ENCODE results near the gene FOXK2. TPM values are rescaled to one million over a fixed set of nuclear protein-coding genes. Genes with fewer than 3 reads are reported as not detected.

The FOXK2 gene
- total RNA-seq, 3 donors from 2014 or later: 25.0 to 48.6 (median 36.7) TPM

DNA sequence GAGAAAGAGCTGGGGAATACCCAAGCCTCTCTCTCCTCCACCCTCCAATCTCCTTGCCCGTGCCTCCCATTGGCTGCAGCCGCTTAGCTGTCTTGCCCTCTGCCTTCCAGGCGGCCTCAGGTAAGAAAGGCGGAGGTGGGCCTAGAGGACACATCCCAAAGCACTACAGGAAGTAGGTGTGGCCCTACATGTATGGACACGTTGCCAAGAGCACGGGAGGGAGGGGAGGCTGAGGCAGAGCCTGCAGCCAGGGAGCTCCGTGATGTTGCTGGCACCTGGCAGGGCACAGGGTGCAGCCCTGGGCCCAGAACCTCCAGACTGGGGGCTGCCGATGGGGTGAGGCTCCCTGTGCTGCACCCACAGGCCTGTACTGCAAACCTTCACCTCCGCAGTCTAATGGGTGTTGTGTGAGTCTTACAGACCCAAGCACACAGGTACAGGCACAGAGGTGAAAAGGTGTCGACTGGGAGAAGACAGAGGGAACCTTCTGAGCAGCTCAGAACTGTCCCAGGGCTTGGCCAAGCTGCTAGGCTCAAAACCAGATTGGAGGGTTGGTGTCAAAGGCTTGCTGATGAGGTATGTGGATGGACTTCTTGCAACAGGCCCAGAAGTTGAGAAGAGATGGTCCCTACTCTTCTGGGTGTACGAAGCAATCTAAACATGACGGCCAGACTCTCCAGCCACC, 23.5 kb upstream of the FOXK2 start:
- no peak for DNase-seq (ENCODE audit: low spot score in 2 of 2)
- Histone ChIP-seq H3K27ac (peak overlapping the region; percentile 84 to 87), H3K4me1 (peaks cover 3 to 4% of the 10 kb centered on the region in 2 donors), H3K4me3 (peak overlapping the region in 1 of 3 donors; percentile 80), H3K9me3 (no peaks in the 10 kb centered on the region), H3K36me3 (no peaks in the 10 kb centered on the region), H3K27me3 (no peaks in the 10 kb centered on the region)
- TF ChIP-seq POLR2A (IDR thresholded peaks at IDR 0.05) (no peak), POLR2AphosphoS5 (IDR thresholded peaks at IDR 0.05) (no peak)
- TF ChIP-seq, protein P1, sequence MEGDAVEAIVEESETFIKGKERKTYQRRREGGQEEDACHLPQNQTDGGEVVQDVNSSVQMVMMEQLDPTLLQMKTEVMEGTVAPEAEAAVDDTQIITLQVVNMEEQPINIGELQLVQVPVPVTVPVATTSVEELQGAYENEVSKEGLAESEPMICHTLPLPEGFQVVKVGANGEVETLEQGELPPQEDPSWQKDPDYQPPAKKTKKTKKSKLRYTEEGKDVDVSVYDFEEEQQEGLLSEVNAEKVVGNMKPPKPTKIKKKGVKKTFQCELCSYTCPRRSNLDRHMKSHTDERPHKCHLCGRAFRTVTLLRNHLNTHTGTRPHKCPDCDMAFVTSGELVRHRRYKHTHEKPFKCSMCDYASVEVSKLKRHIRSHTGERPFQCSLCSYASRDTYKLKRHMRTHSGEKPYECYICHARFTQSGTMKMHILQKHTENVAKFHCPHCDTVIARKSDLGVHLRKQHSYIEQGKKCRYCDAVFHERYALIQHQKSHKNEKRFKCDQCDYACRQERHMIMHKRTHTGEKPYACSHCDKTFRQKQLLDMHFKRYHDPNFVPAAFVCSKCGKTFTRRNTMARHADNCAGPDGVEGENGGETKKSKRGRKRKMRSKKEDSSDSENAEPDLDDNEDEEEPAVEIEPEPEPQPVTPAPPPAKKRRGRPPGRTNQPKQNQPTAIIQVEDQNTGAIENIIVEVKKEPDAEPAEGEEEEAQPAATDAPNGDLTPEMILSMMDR (IDR thresholded peaks at IDR 0.05): no peak
- intact Hi-C loops (cut with DNase I; ENCODE audit: low total_unique reads): no loop called here

DNA sequence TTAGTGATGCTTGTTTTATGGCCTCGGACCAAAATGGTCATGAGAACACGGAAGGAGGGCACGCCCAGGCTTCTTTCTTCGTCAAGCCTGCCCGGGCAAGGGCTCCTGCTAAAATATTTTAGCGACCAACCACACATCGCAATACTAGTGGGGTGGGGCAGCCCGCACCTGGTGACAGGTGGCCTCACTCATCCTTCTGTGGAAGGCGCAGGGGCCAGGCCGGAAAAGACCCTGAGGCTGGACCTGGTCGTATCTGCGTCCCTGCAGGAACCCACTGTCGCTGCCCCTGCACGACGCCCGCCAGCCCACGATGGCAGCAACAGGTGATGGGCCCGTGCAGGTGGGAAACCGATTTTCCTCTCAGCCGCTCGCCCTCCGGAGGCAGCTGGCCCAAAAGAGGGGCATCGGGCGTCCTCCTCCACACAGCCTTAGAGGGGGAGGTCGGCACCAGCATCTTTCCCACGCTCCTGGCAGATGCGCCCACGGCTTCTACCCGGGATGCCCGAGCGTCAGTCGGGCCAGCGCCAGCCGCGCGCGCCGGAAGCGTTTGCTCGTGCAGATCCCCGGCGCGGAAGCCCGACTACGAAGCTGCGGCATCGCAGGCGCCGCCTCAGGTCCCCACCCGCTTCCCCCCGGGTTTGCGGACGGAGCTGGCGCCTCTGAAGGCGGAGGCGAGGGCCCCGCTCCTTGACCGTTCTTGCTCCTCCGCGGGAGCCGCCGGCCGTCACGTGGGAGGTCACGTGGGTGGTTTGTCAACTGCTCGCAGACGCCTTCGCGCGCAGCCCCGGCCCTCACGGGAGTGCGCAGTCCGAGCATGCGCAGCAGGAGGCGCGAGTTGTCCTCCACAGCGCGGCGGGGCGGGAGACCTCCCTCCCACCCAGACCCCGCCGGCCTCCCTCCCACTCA, 22.8 kb upstream of the FOXK2 start:
- Histone ChIP-seq H3K9me3 (no peaks in the 10 kb centered on the region), H3K27ac (peak overlapping the region; percentile 84 to 87), H3K4me3 (peak overlapping the region; percentile 53 to 80 (median 71)), H3K36me3 (no peaks in the 10 kb centered on the region), H3K27me3 (no peaks in the 10 kb centered on the region), H3K4me1 (peaks cover 3 to 4% of the 10 kb centered on the region in 2 donors)
- TF ChIP-seq, protein P1 (IDR thresholded peaks at IDR 0.05): no peak
- peak; percentile 79 for TF ChIP-seq POLR2A (IDR thresholded peaks at IDR 0.05)
- peak; percentile 70 to 94 (median 76) for TF ChIP-seq POLR2AphosphoS5 (IDR thresholded peaks at IDR 0.05)
- intact Hi-C loops (cut with DNase I; ENCODE audit: low total_unique reads): no loop called here
- peak; percentile 93 to 95 for DNase-seq (ENCODE audit: low spot score in 2 of 2)

DNA sequence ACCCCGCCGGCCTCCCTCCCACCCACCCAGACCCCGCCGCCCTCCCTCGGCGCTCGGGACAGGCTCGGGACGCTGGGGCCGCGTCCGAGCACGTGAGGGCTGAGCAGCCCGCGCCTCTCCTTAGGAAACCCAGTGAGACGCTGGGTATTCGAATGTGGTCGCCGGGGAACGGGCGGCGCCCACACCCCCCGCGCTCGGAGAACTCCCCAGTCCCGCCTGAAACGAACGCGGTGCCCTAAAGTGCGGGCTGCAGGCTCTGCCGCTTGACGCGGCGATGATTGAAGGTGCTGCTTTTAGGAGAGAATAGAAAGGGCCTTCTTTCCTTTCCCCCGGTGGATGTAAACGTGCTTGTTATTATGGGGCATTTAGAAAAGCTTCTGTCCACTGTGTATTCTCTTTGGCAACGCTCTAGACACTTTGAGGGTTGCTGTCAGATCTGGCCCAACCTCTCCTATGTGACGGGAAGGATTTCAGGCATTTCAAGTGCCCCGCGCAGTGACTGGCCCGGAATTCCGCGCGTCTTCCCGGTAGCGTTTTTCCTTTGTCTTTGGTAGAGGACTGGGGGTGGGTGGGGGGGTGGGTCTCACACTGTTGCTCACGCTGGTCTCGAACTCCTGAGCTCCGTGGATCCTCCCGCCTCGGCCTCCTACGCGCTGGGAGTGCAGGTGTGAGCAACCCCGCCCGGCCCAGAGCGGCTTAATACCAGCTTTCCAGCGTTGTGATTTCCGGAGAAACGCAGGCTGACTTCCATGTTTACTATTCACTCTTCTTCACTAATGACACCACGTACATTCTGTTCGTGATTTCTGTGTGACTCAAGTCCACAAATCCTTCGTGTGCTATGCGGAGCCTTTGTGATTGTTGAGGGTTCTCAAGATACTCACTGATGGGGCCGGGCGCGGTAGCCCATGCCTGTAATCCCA, 21.8 kb upstream of the FOXK2 start:
- no peak for DNase-seq (ENCODE audit: low spot score in 2 of 2)
- H3K36me3 ChIP-seq: no peaks in the 10 kb centered on the region
- no peaks in the 10 kb centered on the region for H3K9me3 ChIP-seq
- peak overlapping the region; percentile 84 to 87 for H3K27ac ChIP-seq
- peak overlapping the region; percentile 53 to 80 (median 71) for H3K4me3 ChIP-seq
- intact Hi-C loops (cut with DNase I; ENCODE audit: low total_unique reads): no loop called here
- no peaks in the 10 kb centered on the region for H3K27me3 ChIP-seq
- TF ChIP-seq POLR2AphosphoS5 (IDR thresholded peaks at IDR 0.05) (no peak), POLR2A (IDR thresholded peaks at IDR 0.05) (no peak)
- TF ChIP-seq, protein P1 (IDR thresholded peaks at IDR 0.05): no peak
- H3K4me1 ChIP-seq: peaks cover 3 to 4% of the 10 kb centered on the region in 2 donors

DNA sequence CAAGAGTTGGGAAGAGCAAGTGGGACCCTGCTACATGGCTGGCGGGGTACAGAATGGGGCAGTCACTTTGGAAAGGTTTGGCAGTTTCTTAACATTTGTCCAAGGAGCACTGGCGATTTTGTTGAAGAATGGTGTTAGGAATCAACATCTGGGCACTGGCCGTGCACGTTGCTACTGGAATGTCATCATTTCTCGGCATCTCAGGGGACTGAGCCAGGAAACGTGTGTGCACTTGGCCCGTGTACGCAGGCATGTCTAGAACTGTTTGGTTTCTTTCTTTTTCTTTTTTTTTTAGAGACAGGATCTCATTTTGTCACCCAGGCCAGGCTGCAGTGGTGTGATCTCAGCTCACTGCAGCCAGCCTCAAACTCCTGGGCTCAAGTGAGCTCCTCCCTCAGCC, 17.3 kb upstream of the FOXK2 start:
- H3K36me3 ChIP-seq: no peaks in the 10 kb centered on the region
- peak overlapping the region in 1 of 2 donors; percentile 78 for H3K27ac ChIP-seq
- no peak overlapping the region for H3K4me3 ChIP-seq
- no peaks in the 10 kb centered on the region for H3K27me3 ChIP-seq
- H3K9me3 ChIP-seq: no peaks in the 10 kb centered on the region
- peak; percentile 26 to 72 (median 29) for TF ChIP-seq POLR2AphosphoS5 (IDR thresholded peaks at IDR 0.05)
- TF ChIP-seq, protein P1 (IDR thresholded peaks at IDR 0.05): no peak
- H3K4me1 ChIP-seq: no peaks in the 10 kb centered on the region
- DNase-seq (ENCODE audit: low spot score in 2 of 2): peak in 1 of 2 donors; percentile 75
- intact Hi-C loops (cut with DNase I; ENCODE audit: low total_unique reads): no loop called here

Measured in breast epithelium (tissue), 4 donors.